Natural killer cell (primary cell): ENCODE results near the gene TMEM269. TPM values are rescaled to one million over a fixed set of nuclear protein-coding genes. Genes with fewer than 3 reads are reported as not detected.

Experiments used
- ATAC-seq, 3 donors: fragments of 150-1000 bp in 2 of 3; fragments of 200-7000 bp in 1 of 3; cut with Tn5 transposase; 1 replicate in 1 of 3; 2 replicates in 2 of 3; pipeline ENCODE4 v1.10.0; 2021; ENCODE audit warnings: mild to moderate bottlenecking in 2 of 3, moderate library complexity in 2 of 3
- DNase-seq, 2 donors: peaks; one replicate each; pipeline versions ENCODE4 v3.0.0 to v3.0.0-alpha.2; 2013 to 2021; ENCODE audit warnings: mixed read lengths in 1 of 2
- H3K27ac ChIP-seq: one replicate; pipeline ENCODE4 v1.5.1; 2013; ENCODE audit warnings: mild to moderate bottlenecking, low read length
- H3K27me3 ChIP-seq: one replicate; pipeline ENCODE4 v1.6.1; 2013; ENCODE audit warnings: low read length; ENCODE audit not compliant: control insufficient read depth, insufficient read depth
- H3K36me3 ChIP-seq: one replicate; pipeline ENCODE4 v1.6.1; 2013; ENCODE audit warnings: low read length; ENCODE audit not compliant: control insufficient read depth, insufficient read depth
- H3K4me1 ChIP-seq: one replicate; pipeline ENCODE4 v1.6.1; 2013; ENCODE audit warnings: low read length; ENCODE audit not compliant: control insufficient read depth, insufficient read depth
- H3K4me3 ChIP-seq: one replicate; pipeline ENCODE4 v1.5.1; 2013; ENCODE audit warnings: low read length
- H3K9me3 ChIP-seq: one replicate; pipeline ENCODE4 v1.6.1; 2013; ENCODE audit warnings: low read length; ENCODE audit not compliant: control insufficient read depth, insufficient read depth
- H3K27ac Mint-ChIP-seq, 2 donors: one replicate each; pipeline ENCODE4 v1.8.0; 2022; ENCODE audit warnings: mild to moderate bottlenecking in 2 of 2, mixed read lengths in 2 of 2, moderate library complexity in 1 of 2
- H3K27me3 Mint-ChIP-seq, 2 donors: one replicate each; pipeline ENCODE4 v1.8.0; 2022; ENCODE audit warnings: low read depth in 2 of 2, mixed read lengths in 2 of 2
- H3K36me3 Mint-ChIP-seq: one replicate; pipeline ENCODE4 v1.8.0; 2022; ENCODE audit warnings: mixed read lengths
- H3K4me1 Mint-ChIP-seq, 2 donors: one replicate each; pipeline ENCODE4 v1.8.0; 2022; ENCODE audit warnings: mixed read lengths in 2 of 2
- H3K4me3 Mint-ChIP-seq: one replicate; pipeline ENCODE4 v1.8.0; 2022; ENCODE audit warnings: mild to moderate bottlenecking, moderate library complexity, mixed read lengths
- H3K9me3 Mint-ChIP-seq, 2 donors: one replicate each; pipeline ENCODE4 v1.8.0; 2022; ENCODE audit warnings: mixed read lengths in 2 of 2
- CTCF ChIP-seq: fragments of 200-600 bp; IDR thresholded peaks from one replicate; pipeline ENCODE4 v1.8.0; 2022; ENCODE audit warnings: antibody characterized with exemption
- WGBS: methylation state at CpG from one replicate; pipeline ENCODE4 v1.1.7; 2013; ENCODE audit warnings: missing lambda C conversion rate; ENCODE audit not compliant: insufficient coverage; 5-methylcytosine and 5-hydroxymethylcytosine counted together
- intact Hi-C: fragments of 100-400 bp; cut with micrococcal nuclease; formaldehyde crosslinking; loops from one replicate; pipeline ENCODE4 v1.14.2; 2022
- total RNA-seq, 4 donors: library from RNA; stranded (reverse); fragments of 120-200 nt in 1 of 4; gene quantifications; one replicate each; pipeline versions ENCODE4 v1.2.3 to v1.2.4, GENCODE V29; 2013 to 2022

Gene TMEM269
- total RNA-seq, 3 donors from 2014 or later (not counting 1 experiment from before 2014, with no cell fraction given), result 0.18 to 1.4 (median 0.33) TPM

GRCh38 chr1:42745851-42746250 lies 38.9 kb upstream of the TMEM269 start:
- H3K27ac Mint-ChIP-seq, result no peak overlapping the region

GRCh38 chr1:42746436-42747105 lies 38.2 kb upstream of the TMEM269 start:
- H3K27ac Mint-ChIP-seq, result no peak overlapping the region
- Histone ChIP-seq H3K9me3 (no peaks in the 10 kb centered on the region), H3K4me3 (no peak overlapping the region), H3K27ac (no peak overlapping the region), H3K27me3 (no peaks in the 10 kb centered on the region), H3K4me1 (no peaks in the 10 kb centered on the region), H3K36me3 (peaks cover 29% of the 10 kb centered on the region)
- H3K4me3 Mint-ChIP-seq, result no peak overlapping the region
- TF ChIP-seq CTCF, result no peak
- DNase-seq, result no peak
- peaks cover 2% of the 10 kb centered on the region for H3K36me3 Mint-ChIP-seq
- peaks cover 0 to 5% of the 10 kb centered on the region in 2 donors for H3K4me1 Mint-ChIP-seq
- ATAC-seq, result no peak
- intact Hi-C loops, result loop anchor here (1.0 kb wide), 1 partner anchor 168 kb away; no protein-coding TSS in a partner anchor
- 96% methylated on average over 12 of the region's 12 CpGs for WGBS
- H3K9me3 Mint-ChIP-seq, result no peaks in the 10 kb centered on the region
- no peaks in the 10 kb centered on the region for H3K27me3 Mint-ChIP-seq

More at GRCh38 chr1:42745851-42746250, 38.9 kb upstream of the TMEM269 start:
- WGBS, result 93% methylated on average over 8 of the region's 8 CpGs
- Histone ChIP-seq H3K27me3 (no peaks in the 10 kb centered on the region), H3K27ac (no peak overlapping the region), H3K9me3 (no peaks in the 10 kb centered on the region), H3K36me3 (peaks cover 28% of the 10 kb centered on the region), H3K4me3 (no peak overlapping the region), H3K4me1 (no peaks in the 10 kb centered on the region)
- DNase-seq (no peak), ATAC-seq (no peak)
- Mint-ChIP-seq H3K36me3 (no peaks in the 10 kb centered on the region), H3K27me3 (no peaks in the 10 kb centered on the region), H3K4me1 (peaks cover 0 to 5% of the 10 kb centered on the region in 2 donors), H3K4me3 (no peak overlapping the region), H3K9me3 (no peaks in the 10 kb centered on the region)
- no peak for TF ChIP-seq CTCF
- intact Hi-C loops, result no loop called here

- peak in 1 of 3 donors; percentile 54 for ATAC-seq
- intact Hi-C loops, result loop anchor here (1.0 kb wide), 1 partner anchor 169 kb away; no protein-coding TSS in a partner anchor
- H3K27me3 Mint-ChIP-seq, result no peaks in the 10 kb centered on the region
Observed at GRCh38 chr1:42747125-42747524, 37.7 kb upstream of the TMEM269 start.

More at GRCh38 chr1:42747125-42747524, 37.7 kb upstream of the TMEM269 start:
- peaks cover 34% of the 10 kb centered on the region for H3K36me3 ChIP-seq
- no peaks in the 10 kb centered on the region for H3K27me3 ChIP-seq
- H3K36me3 Mint-ChIP-seq, result peaks cover 7% of the 10 kb centered on the region
- no peaks in the 10 kb centered on the region for H3K4me1 ChIP-seq
- DNase-seq, result peak; percentile 33 to 69
- H3K4me3 Mint-ChIP-seq, result no peak overlapping the region
- H3K9me3 ChIP-seq, result no peaks in the 10 kb centered on the region
- peaks cover 0 to 5% of the 10 kb centered on the region in 2 donors for H3K4me1 Mint-ChIP-seq
- no peak overlapping the region for H3K27ac ChIP-seq
- H3K9me3 Mint-ChIP-seq, result no peaks in the 10 kb centered on the region
- WGBS, result 69% methylated on average over 14 of the region's 14 CpGs
- no peak overlapping the region for H3K4me3 ChIP-seq
- TF ChIP-seq CTCF, result peak; percentile 48
- H3K27ac Mint-ChIP-seq, result no peak overlapping the region
